Chondrocyte (in vitro differentiated cells): ENCODE measurements around the gene ZNF57. TPM values are rescaled to one million over a fixed set of nuclear protein-coding genes. Genes with fewer than 3 reads are reported as not detected.
"Not testable (repeated sequence)": the region's sequence is repeated elsewhere in the genome, so short reads cannot be mapped to it uniquely, and the experiment has no call there.

ENCODE experiments used
- DNase-seq: peaks from one replicate; pipeline ENCODE4 v3.0.0; 2021; ENCODE audit warnings: mixed read lengths, low spot score
- H3K27ac Mint-ChIP-seq: one replicate; pipeline ENCODE4 v1.8.0; 2021; ENCODE audit warnings: mild to moderate bottlenecking, moderate library complexity, mixed read lengths; ENCODE audit not compliant: unreplicated experiment
- H3K27me3 Mint-ChIP-seq: 2 replicates; pipeline ENCODE4 v1.8.0; 2021; ENCODE audit warnings: low read depth, mixed read lengths
- H3K36me3 Mint-ChIP-seq: 2 replicates; pipeline ENCODE4 v1.8.0; 2021; ENCODE audit warnings: low read depth, mixed read lengths
- H3K4me1 Mint-ChIP-seq: 2 replicates; pipeline ENCODE4 v1.8.0; 2021; ENCODE audit warnings: low read depth, mild to moderate bottlenecking, mixed read lengths
- H3K4me3 Mint-ChIP-seq: one replicate; pipeline ENCODE4 v1.8.0; 2021; ENCODE audit warnings: mild to moderate bottlenecking, moderate library complexity, mixed read lengths; ENCODE audit not compliant: unreplicated experiment
- H3K9me3 Mint-ChIP-seq: 2 replicates; pipeline ENCODE4 v1.8.0; 2021; ENCODE audit warnings: low read depth, mixed read lengths
- total RNA-seq: library from RNA; stranded (reverse); gene quantifications from 3 replicates; pipeline ENCODE4 v1.2.1, GENCODE V29; 2021
- TF ChIP-seq, protein P1 (sequence below): fragments of 200-600 bp; sonication (generic); IDR thresholded peaks from 2 replicates; pipeline ENCODE4 v1.5.0; 2021; ENCODE audit warnings: antibody characterized with exemption, mild to moderate bottlenecking, moderate library complexity

Gene ZNF57
- total RNA-seq, 1 donor from 2014 or later: 2.2 TPM

DNA sequence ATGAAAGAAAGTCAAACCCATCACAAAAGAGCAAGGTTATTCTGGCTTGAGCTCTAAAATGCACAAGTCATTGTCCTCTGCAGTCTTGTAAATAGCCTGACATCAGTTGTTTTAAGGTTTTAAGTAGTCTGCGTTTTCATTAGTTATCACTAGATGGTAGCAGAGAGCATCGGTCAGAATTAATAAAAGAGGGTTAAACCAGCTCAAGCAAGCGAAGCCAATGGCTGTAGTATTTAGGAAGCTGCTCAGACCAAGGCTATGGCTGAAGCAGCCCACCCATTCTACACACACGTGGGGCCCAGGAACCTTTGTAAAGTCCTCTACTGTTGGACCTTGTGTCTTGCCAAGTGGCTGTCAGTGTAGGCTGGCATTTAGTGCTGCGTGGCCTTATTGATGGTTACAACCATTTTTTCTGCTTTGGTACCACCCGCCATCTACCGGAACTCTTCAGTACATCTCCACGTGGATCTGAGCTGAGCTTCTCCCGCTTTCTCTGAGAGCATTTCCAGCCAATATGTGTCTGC lies 13.3 kb upstream of the ZNF57 start:
- H3K36me3 Mint-ChIP-seq: no peaks in the 10 kb centered on the region
- no peak overlapping the region for H3K4me3 Mint-ChIP-seq
- H3K27ac Mint-ChIP-seq: no peak overlapping the region
- H3K9me3 Mint-ChIP-seq: no peaks in the 10 kb centered on the region
- H3K27me3 Mint-ChIP-seq: peaks cover 9% of the 10 kb centered on the region
- no peaks in the 10 kb centered on the region for H3K4me1 Mint-ChIP-seq
- TF ChIP-seq, protein P1, sequence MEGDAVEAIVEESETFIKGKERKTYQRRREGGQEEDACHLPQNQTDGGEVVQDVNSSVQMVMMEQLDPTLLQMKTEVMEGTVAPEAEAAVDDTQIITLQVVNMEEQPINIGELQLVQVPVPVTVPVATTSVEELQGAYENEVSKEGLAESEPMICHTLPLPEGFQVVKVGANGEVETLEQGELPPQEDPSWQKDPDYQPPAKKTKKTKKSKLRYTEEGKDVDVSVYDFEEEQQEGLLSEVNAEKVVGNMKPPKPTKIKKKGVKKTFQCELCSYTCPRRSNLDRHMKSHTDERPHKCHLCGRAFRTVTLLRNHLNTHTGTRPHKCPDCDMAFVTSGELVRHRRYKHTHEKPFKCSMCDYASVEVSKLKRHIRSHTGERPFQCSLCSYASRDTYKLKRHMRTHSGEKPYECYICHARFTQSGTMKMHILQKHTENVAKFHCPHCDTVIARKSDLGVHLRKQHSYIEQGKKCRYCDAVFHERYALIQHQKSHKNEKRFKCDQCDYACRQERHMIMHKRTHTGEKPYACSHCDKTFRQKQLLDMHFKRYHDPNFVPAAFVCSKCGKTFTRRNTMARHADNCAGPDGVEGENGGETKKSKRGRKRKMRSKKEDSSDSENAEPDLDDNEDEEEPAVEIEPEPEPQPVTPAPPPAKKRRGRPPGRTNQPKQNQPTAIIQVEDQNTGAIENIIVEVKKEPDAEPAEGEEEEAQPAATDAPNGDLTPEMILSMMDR: peak; percentile 81
- DNase-seq: no peak

- H3K9me3 Mint-ChIP-seq: no peaks in the 10 kb centered on the region
- H3K4me3 Mint-ChIP-seq: no peak overlapping the region
- no peak for DNase-seq
- no peaks in the 10 kb centered on the region for H3K36me3 Mint-ChIP-seq
- no peaks in the 10 kb centered on the region for H3K4me1 Mint-ChIP-seq
- H3K27me3 Mint-ChIP-seq: peaks cover 5% of the 10 kb centered on the region
- H3K27ac Mint-ChIP-seq: no peak overlapping the region
- TF ChIP-seq, protein P1: no peak
These were observed 11.9 kb upstream of the ZNF57 start for GRCh38 chr19:2888731-2889224.

GRCh38 chr19:2890531-2890930 lies 10.2 kb upstream of the ZNF57 start:
- not testable (repeated sequence) for H3K9me3 Mint-ChIP-seq, H3K4me3 Mint-ChIP-seq, H3K36me3 Mint-ChIP-seq, H3K27me3 Mint-ChIP-seq, H3K4me1 Mint-ChIP-seq, H3K27ac Mint-ChIP-seq, DNase-seq

DNA sequence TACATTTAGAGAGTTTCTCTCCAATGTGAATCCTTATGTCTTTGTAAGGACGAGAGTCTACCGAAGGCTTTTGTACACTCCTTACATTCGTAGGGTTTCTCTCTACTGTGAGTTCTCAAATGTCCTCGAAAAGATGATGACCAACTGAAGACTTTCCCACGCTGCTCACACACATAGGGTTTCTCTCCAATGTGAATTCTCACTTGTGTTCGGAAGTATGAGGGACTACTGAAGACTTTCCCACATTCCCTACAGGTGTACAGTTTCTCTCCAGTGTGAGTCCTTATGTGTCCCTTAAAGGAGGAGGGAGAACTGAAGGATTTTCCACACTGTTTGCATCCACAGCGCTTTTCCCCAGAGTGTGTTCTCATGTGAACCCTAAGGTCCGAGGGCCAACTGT lies 4.0 kb upstream of the ZNF57 start:
- peaks cover 12% of the 10 kb centered on the region for H3K9me3 Mint-ChIP-seq
- peaks cover 8% of the 10 kb centered on the region for H3K4me1 Mint-ChIP-seq
- no peak overlapping the region for H3K27ac Mint-ChIP-seq
- H3K4me3 Mint-ChIP-seq: no peak overlapping the region
- H3K27me3 Mint-ChIP-seq: no peaks in the 10 kb centered on the region
- TF ChIP-seq, protein P1: no peak
- H3K36me3 Mint-ChIP-seq: no peaks in the 10 kb centered on the region
- DNase-seq: no peak

DNA sequence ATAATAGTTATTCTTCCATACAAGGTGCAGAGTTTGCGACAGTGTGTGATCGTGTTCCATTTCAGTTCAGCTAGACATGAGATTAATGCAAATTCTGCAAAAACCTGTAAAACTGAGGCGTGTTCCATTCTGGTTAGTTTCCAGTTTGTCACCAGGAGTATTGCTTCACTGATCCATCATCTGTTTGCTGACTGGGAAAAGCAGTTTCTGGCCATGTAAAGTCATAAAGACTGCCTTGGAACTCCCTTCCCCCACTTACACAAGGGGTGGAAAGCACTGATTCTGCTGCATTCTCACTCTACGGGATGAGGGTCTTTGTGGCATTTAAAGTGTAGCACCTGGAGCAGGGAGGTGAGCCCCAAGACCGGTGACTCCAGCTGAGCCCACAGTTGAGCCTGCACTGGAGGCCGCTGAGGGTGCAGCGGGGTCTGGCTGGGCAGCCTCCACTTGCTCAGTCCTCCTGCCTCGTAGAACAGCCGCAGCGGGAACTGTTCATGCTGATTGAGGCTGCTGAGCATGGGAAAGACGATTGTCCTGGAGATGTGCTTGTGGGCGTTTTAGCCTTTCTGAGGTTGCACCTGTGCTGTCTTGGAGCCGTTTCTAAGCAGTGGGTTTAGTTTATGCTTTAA lies 2.0 kb downstream of the ZNF57 start:
- TF ChIP-seq, protein P1: no peak
- DNase-seq: no peak
- Mint-ChIP-seq H3K4me1 (peaks cover 15% of the 10 kb centered on the region), H3K9me3 (no peaks in the 10 kb centered on the region), H3K27me3 (no peaks in the 10 kb centered on the region), H3K27ac (no peak overlapping the region), H3K36me3 (no peaks in the 10 kb centered on the region), H3K4me3 (no peak overlapping the region)

DNA sequence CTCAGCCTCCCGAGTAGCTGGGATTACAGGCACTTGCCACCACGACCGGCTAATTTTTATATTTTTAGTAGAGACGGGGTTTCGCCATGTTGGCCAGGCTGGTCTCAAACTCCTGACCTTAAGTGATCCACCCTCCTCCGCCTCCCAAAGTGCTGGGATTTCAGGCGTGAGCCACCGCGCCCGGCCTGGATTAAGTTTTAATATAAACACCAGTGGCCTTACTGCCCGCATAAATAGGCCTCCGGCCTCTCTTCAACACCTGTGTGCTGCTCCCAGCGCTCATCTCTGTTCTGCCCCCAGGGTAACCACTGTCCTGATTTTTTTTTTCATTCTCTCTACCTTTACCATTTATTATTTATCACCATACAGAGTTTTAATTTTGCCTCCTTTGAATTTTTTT lies 2.6 kb downstream of the ZNF57 start:
- H3K4me1 Mint-ChIP-seq: peaks cover 15% of the 10 kb centered on the region
- not testable (repeated sequence) for DNase-seq, H3K27ac Mint-ChIP-seq, H3K4me3 Mint-ChIP-seq, H3K27me3 Mint-ChIP-seq, H3K36me3 Mint-ChIP-seq, H3K9me3 Mint-ChIP-seq
